ENCODE measurements around the gene APRT. TPM values are rescaled to one million over a fixed set of nuclear protein-coding genes. Genes with fewer than 3 reads are reported as not detected.

Gene APRT
- total and polyA plus RNA-seq, 9 of the 15 experiments (the other 6 are each of a cell fraction or from before 2014, with no cell fraction given) = 41.7 to 409 (median 146) TPM

GRCh38 chr16:88812513-88813268 is 963 bp upstream of the APRT start (continued):
- TF ChIP-seq TOE1 (IDR thresholded peaks at IDR 0.05; ENCODE audit: borderline replicate concordance) (no peak), TOE1 (CRISPR knock-in tag; IDR thresholded peaks at IDR 0.05; ENCODE audit: borderline replicate concordance, low read depth) (no peak), BCLAF1 (IDR thresholded peaks at IDR 0.05; ENCODE audit: borderline replicate concordance in 1 of 2, control insufficient read depth in 1 of 2, low read depth in 2 of 2, low read length in 1 of 2) (no peak), ZNF311 (CRISPR knock-in tag; IDR thresholded peaks at IDR 0.05) (no peak), CBFA2T3 (IDR thresholded peaks at IDR 0.05) (no peak), YBX1 (IDR thresholded peaks at IDR 0.05) (no peak), ZNF584 (CRISPR knock-in tag; IDR thresholded peaks at IDR 0.05; ENCODE audit: low read depth) (no peak), ZZZ3 (IDR thresholded peaks at IDR 0.05) (no peak), NFYB (IDR thresholded peaks at IDR 0.05; ENCODE audit: extremely low read depth, insufficient read length) (no peak), SMAD3 (CRISPR knock-in tag; conservative IDR thresholded peaks at IDR 0.05) (no peak), BCOR (IDR thresholded peaks at IDR 0.05) (no peak; the same call in 1 of the 2 replicates), MITF (IDR thresholded peaks at IDR 0.05) (no peak), GTF3C2 (IDR thresholded peaks at IDR 0.05; ENCODE audit: borderline replicate concordance, extremely low read depth, insufficient read length) (no peak), ZBTB17 (CRISPR knock-in tag; IDR thresholded peaks at IDR 0.05) (0 out of 2 replicates have a peak, but pooled peaks have one; percentile 17), LEF1 (IDR thresholded peaks at IDR 0.05) (no peak), POLR2G (IDR thresholded peaks at IDR 0.05; ENCODE audit: low read depth, low read length) (no peak)
- TF ChIP-seq, protein P1, sequence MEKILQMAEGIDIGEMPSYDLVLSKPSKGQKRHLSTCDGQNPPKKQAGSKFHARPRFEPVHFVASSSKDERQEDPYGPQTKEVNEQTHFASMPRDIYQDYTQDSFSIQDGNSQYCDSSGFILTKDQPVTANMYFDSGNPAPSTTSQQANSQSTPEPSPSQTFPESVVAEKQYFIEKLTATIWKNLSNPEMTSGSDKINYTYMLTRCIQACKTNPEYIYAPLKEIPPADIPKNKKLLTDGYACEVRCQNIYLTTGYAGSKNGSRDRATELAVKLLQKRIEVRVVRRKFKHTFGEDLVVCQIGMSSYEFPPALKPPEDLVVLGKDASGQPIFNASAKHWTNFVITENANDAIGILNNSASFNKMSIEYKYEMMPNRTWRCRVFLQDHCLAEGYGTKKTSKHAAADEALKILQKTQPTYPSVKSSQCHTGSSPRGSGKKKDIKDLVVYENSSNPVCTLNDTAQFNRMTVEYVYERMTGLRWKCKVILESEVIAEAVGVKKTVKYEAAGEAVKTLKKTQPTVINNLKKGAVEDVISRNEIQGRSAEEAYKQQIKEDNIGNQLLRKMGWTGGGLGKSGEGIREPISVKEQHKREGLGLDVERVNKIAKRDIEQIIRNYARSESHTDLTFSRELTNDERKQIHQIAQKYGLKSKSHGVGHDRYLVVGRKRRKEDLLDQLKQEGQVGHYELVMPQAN (IDR thresholded peaks at IDR 0.05; ENCODE audit: borderline replicate concordance) = no peak
